Heart left ventricle (tissue), 16 donors: ENCODE data around the gene ATXN7. TPM values are rescaled to one million over a fixed set of nuclear protein-coding genes. Genes with fewer than 3 reads are reported as not detected.
A peak's percentile ranks its signal among the peaks of the same experiment; 100 is the strongest.

Experiments used
- ATAC-seq, 4 donors: fragments of 200-7000 bp; cut with Tn5 transposase; one replicate each; pipeline ENCODE4 v1.9.1; 2020 to 2022; ENCODE audit warnings: moderate library complexity in 4 of 4, mild to moderate bottlenecking in 3 of 4, moderate number of reproducible peaks in 1 of 4
- DNase-seq, 5 donors: peaks; one replicate each; pipeline ENCODE4 v3.0.0-alpha.2; 2020
- H3K27ac ChIP-seq, 12 donors: fragments of 200-600 bp; sonication (generic) in 4 of 12; one replicate each; pipeline versions ENCODE4 v1.5.0 to v1.8.0; 2016 to 2022; ENCODE audit warnings: mild to moderate bottlenecking in 2 of 12
- H3K27me3 ChIP-seq, 9 donors: fragments of 200-600 bp; sonication (generic) in 2 of 9; one replicate each; pipeline versions ENCODE4 v1.5.1 to v1.8.0; 2016 to 2022; ENCODE audit warnings: mild to moderate bottlenecking in 3 of 9
- H3K36me3 ChIP-seq, 9 donors: fragments of 200-600 bp; sonication (generic) in 2 of 9; one replicate each; pipeline versions ENCODE4 v1.5.0 to v1.8.0; 2018 to 2022; ENCODE audit warnings: mild to moderate bottlenecking in 2 of 9
- H3K4me1 ChIP-seq, 12 donors: fragments of 200-600 bp; sonication (generic) in 4 of 12; one replicate each; pipeline versions ENCODE4 v1.5.0 to v1.8.0; 2016 to 2022; ENCODE audit warnings: mild to moderate bottlenecking in 3 of 12
- H3K4me3 ChIP-seq, 12 donors: fragments of 200-600 bp; sonication (generic) in 4 of 12; one replicate each; pipeline versions ENCODE4 v1.5.0 to v1.8.0; 2017 to 2022; ENCODE audit warnings: mild to moderate bottlenecking in 9 of 12, moderate library complexity in 4 of 12
- H3K9me3 ChIP-seq, 12 donors: fragments of 200-600 bp; sonication (generic) in 4 of 12; one replicate each; pipeline versions ENCODE4 v1.5.0 to v1.8.0; 2016 to 2022; ENCODE audit warnings: mild to moderate bottlenecking in 1 of 12
- CTCF ChIP-seq, 12 donors: fragments of 200-600 bp; sonication (generic) in 4 of 12; IDR thresholded peaks; one replicate each; pipeline versions ENCODE4 v1.5.0 to v1.8.0; 2018 to 2022; ENCODE audit warnings: antibody characterized with exemption in 12 of 12, mild to moderate bottlenecking in 5 of 12
- POLR2A ChIP-seq, 2 donors: fragments of 450-650 bp; IDR thresholded peaks; one replicate each; pipeline ENCODE4 v1.6.1; 2017; ENCODE audit warnings: antibody characterized with exemption in 2 of 2, mild to moderate bottlenecking in 2 of 2, moderate library complexity in 2 of 2
- WGBS, 4 donors: extraction: QIAGEN DNeasy Blood & Tissue Kit in 2 of 4; methylation state at CpG; one replicate each; pipeline versions ENCODE4 v1.1.5 to v1.1.7; 2013 to 2018; 5-methylcytosine and 5-hydroxymethylcytosine counted together
- intact Hi-C, 10 donors: fragments of 100-400 bp; cut with DNase I; formaldehyde crosslinking; loops; one replicate each; pipeline versions ENCODE4 v1.11.1 to v1.14.2; 2022
- polyA plus RNA-seq, 2 donors: library from polyadenylated mRNA; stranded (reverse); fragments of 200-250 nt; gene quantifications; one replicate each; pipeline ENCODE4 v1.2.3, GENCODE V29; 2013
- total RNA-seq, 9 donors: library from RNA; depleted of rRNA in 2 of 9; stranded (reverse); fragments of >200 nt in 2 of 9; fragmentation: NEBNext Ultra II Directional in 3 of 9; extraction: Animal tissue kit (Norgen Biotek cat#: 25700) in 3 of 9; gene quantifications; one replicate each; pipeline versions ENCODE4 v1.1.0 to v1.2.4, GENCODE V29; 2016 to 2023
- donor health status: ischemic (EF 13 %, LVEDD 7.1; RV severe dilation, severe dysfunction).
- donor health status: healthy with polysubstance abuse.
- donor health status: DM: no; HTN: yes; CAD: no.
- donor health status: DM: no; HTN: no; CAD: no.
- donor health status: ischemic (EF 25% LVEDD 6.9; RV normal size, moderate dysfunction).
- donor health status: ischemic (EF 25% LVEDD 5.7; RV mildly dilated, moderate dysfunction).
- donor health status: healthy.
- donor health status: DM: yes; HTN: yes; CAD: no.
- donor health status: ischemic (EF 35%, LVEDD 5.7; RV mildly dilated, moderate dysfunction).
- donor health status: nonischemic (EF 11% LVEDD 7.7; RV severe dilation, severe dysfunction).
- donor health status: DM: yes; HTN: yes; CAD: no.
- donor health status: PGD.
- donor health status: ischemic (EF 29% LVEDD 5.4; RV normal size, mild dysfunction).
- donor health status: nonischemic (EF 23%, LVEDD 6.1; RV moderate dilation, normal function).

ATXN7 gene
- total and polyA plus RNA-seq, 11 donors, result 4.5 to 31.4 (median 16.7) TPM

- DNase-seq, result peak in 4 of 5 donors; percentile 29 to 59 (median 33)
- no peaks in the 10 kb centered on the region for H3K27me3 ChIP-seq
- peak in 3 of 4 donors; percentile 46 to 62 (median 49) for ATAC-seq
- H3K4me1 ChIP-seq, result peaks cover 0 to 3% (median 0%) of the 10 kb centered on the region in 12 donors
- no peaks in the 10 kb centered on the region for H3K36me3 ChIP-seq
- intact Hi-C loops, result loop anchor here (1.0 to 10.0 kb wide), 5 partner anchors 467 to 1196 kb away; no protein-coding TSS in a partner anchor
- 22 to 28% (median 25%) methylated on average over 10 of the region's 10 CpGs for WGBS, 4 donors
- no peak overlapping the region for H3K27ac ChIP-seq
- no peaks in the 10 kb centered on the region for H3K9me3 ChIP-seq
- TF ChIP-seq CTCF (IDR thresholded peaks at IDR 0.05) (peak; percentile 80 to 93 (median 84)), POLR2A (IDR thresholded peaks at IDR 0.05) (no peak)
- no peak overlapping the region for H3K4me3 ChIP-seq
Observed at GRCh38 chr3:63818282-63819150, 45.2 kb upstream of the ATXN7 start.

GRCh38 chr3:63819151-63819398, 44.6 kb upstream of the ATXN7 start, which contains the start of gene C3orf49:
Gene C3orf49, plus strand, starts transcription at chr3:63819299. Its CDS starts 173 bp downstream, at chr3:63819472.
- 88 to 100% (median 93%) methylated on average over 1 of the region's 1 CpG for WGBS, 4 donors
- DNase-seq, result no peak
- H3K27me3 ChIP-seq, result no peaks in the 10 kb centered on the region
- no peak within 1 kb of the TSS for H3K4me3 ChIP-seq
- intact Hi-C loops, result loop anchor here in 6 of 10 donors (2.0 to 10.0 kb wide), 4 partner anchors 468 to 1197 kb away; no protein-coding TSS in a partner anchor
- H3K4me1 ChIP-seq, result peaks cover 0 to 3% (median 0%) of the 10 kb centered on the region in 12 donors
- no peak within 1 kb of the TSS for H3K27ac ChIP-seq
- H3K36me3 ChIP-seq, result no peaks in the 10 kb centered on the region
- H3K9me3 ChIP-seq, result no peaks in the 10 kb centered on the region
- no peak for TF ChIP-seq CTCF (IDR thresholded peaks at IDR 0.05)
- TF ChIP-seq POLR2A (IDR thresholded peaks at IDR 0.05), result no peak
- no peak for ATAC-seq

- Histone ChIP-seq H3K4me3 (no peak overlapping the region), H3K9me3 (no peaks in the 10 kb centered on the region), H3K4me1 (no peaks in the 10 kb centered on the region), H3K27me3 (no peaks in the 10 kb centered on the region), H3K27ac (no peak overlapping the region), H3K36me3 (peaks cover 0 to 29% (median 8%) of the 10 kb centered on the region in 9 donors)
- TF ChIP-seq POLR2A (IDR thresholded peaks at IDR 0.05) (no peak), CTCF (IDR thresholded peaks at IDR 0.05) (no peak)
- ATAC-seq (no peak), DNase-seq (no peak)
- intact Hi-C loops, result no loop called here
- WGBS, 4 donors, result 86 to 91% (median 89%) methylated on average over 4 of the region's 4 CpGs
Observed at GRCh38 chr3:63824309-63824708, 39.4 kb upstream of the ATXN7 start.

- no peaks in the 10 kb centered on the region for H3K9me3 ChIP-seq
- H3K36me3 ChIP-seq, result peaks cover 3 to 86% (median 62%) of the 10 kb centered on the region in 9 donors
- DNase-seq (no peak), ATAC-seq (no peak)
- no peak overlapping the region for H3K4me3 ChIP-seq
- H3K4me1 ChIP-seq, result no peaks in the 10 kb centered on the region
- WGBS, 4 donors, result 90 to 95% (median 95%) methylated on average over 6 of the region's 6 CpGs
- TF ChIP-seq POLR2A (IDR thresholded peaks at IDR 0.05) (no peak), CTCF (IDR thresholded peaks at IDR 0.05) (no peak)
- H3K27me3 ChIP-seq, result no peaks in the 10 kb centered on the region
- no peak overlapping the region for H3K27ac ChIP-seq
- intact Hi-C loops, result no loop called here
Observed at GRCh38 chr3:63830526-63830925, 33.1 kb upstream of the ATXN7 start.
